ENCODE results near the gene BLCAP. TPM values are rescaled to one million over a fixed set of nuclear protein-coding genes. Genes with fewer than 3 reads are reported as not detected.

BLCAP gene
- total RNA-seq, 1 experiment from 2014 or later = 54.3 TPM

GRCh38 chr20:37502654-37503053 lies 25.0 kb downstream of the BLCAP start:
- no peak for TF ChIP-seq CTCF (conservative IDR thresholded peaks at IDR 0.05)
- Histone ChIP-seq H2BK15ac (ENCODE audit: low read depth, low read length) (no peak overlapping the region), H2AFZ (ENCODE audit: low read length) (no peak overlapping the region), H4K5ac (ENCODE audit: insufficient read length, low read depth, low read length) (no peak overlapping the region), H3K27me3 (ENCODE audit: insufficient read depth, low read length) (0 out of 2 replicates have a peak, but pooled peaks cover 2% of the 10 kb centered on the region), H3K27ac (ENCODE audit: insufficient read length, low read depth, low read length) (no peak overlapping the region), H3K4me1 (ENCODE audit: insufficient read depth, low read length) (peaks cover 10% of the 10 kb centered on the region; the same call in 1 of the 2 replicates), H2AK5ac (ENCODE audit: insufficient read length, low read length) (no peak overlapping the region), H2BK20ac (ENCODE audit: low read depth, low read length, poor library complexity, severe bottlenecking) (no peak overlapping the region), H2BK5ac (ENCODE audit: insufficient read length, low read length) (no peak overlapping the region), H3K9ac (ENCODE audit: extremely low read depth, insufficient read length, low read length) (no peak overlapping the region), H3K4ac (ENCODE audit: low read depth, low read length) (no peak overlapping the region), H2BK120ac (ENCODE audit: low read depth, low read length, poor library complexity, severe bottlenecking) (no peak overlapping the region), H3K18ac (ENCODE audit: insufficient read length, low read depth, low read length) (no peak overlapping the region), H3K79me2 (ENCODE audit: insufficient read depth, low read length) (no peaks in the 10 kb centered on the region), H3K14ac (ENCODE audit: insufficient read depth, low read length) (no peak overlapping the region), H4K20me1 (ENCODE audit: control insufficient read depth, insufficient read depth, insufficient read length) (no peaks in the 10 kb centered on the region), H3K4me2 (ENCODE audit: insufficient read depth, insufficient read length, low read length) (no peak overlapping the region), H4K91ac (ENCODE audit: insufficient read length, low read depth, low read length) (no peak overlapping the region), H3T11ph (ENCODE audit: low read length) (no peak overlapping the region), H3K9me3 (ENCODE audit: control insufficient read depth, low read depth, low read length) (no peaks in the 10 kb centered on the region), H3K23me2 (ENCODE audit: insufficient read length, low read depth, low read length, poor library complexity, severe bottlenecking) (no peaks in the 10 kb centered on the region), H4K8ac (replicated peaks; ENCODE audit: insufficient read length, low read depth, low read length) (no peak overlapping the region), H3K56ac (ENCODE audit: insufficient read length, low read depth, low read length) (no peak overlapping the region), H2BK12ac (ENCODE audit: insufficient read length, low read depth, low read length) (no peak overlapping the region), H3K23ac (ENCODE audit: insufficient read length, low read depth, low read length) (no peak overlapping the region), H3K79me1 (ENCODE audit: insufficient read depth, low read depth, low read length, poor library complexity, severe bottlenecking) (no peaks in the 10 kb centered on the region)
- no peak for DNase-seq
- peaks cover 0 to 2% of the 10 kb centered on the region in 2 experiments; a peak in 1 of 4 replicates for H3K4me1 Mint-ChIP-seq
- no peaks in the 10 kb centered on the region for H3K9me3 Mint-ChIP-seq
- H3K27ac Mint-ChIP-seq = no peak overlapping the region
- H3K4me3 Mint-ChIP-seq = no peak overlapping the region
- H3K36me3 Mint-ChIP-seq (ENCODE audit: insufficient read depth in 1 of 3, low read depth in 3 of 3) = no peaks in the 10 kb centered on the region
- WGBS (ENCODE audit: extremely low coverage, insufficient read length, low lambda C conversion rate) = no CpG with 5 or more reads among the region's 2 CpGs
- H3K27me3 Mint-ChIP-seq (ENCODE audit: low read depth) = no peaks in the 10 kb centered on the region
